Activated CD8-positive, alpha-beta T cell treated with anti-CD3 and anti-CD28 coated beads for 36 hours (primary cell): ENCODE measurements around the gene PCGF1. TPM values are rescaled to one million over a fixed set of nuclear protein-coding genes. Genes with fewer than 3 reads are reported as not detected.

Experiments used
- ATAC-seq: fragments of 200-7000 bp; cut with Tn5 transposase; one replicate; pipeline ENCODE4 v1.10.0; 2021; ENCODE audit warnings: mild to moderate bottlenecking, moderate library complexity
- CTCF ChIA-PET: fragments of 350-600 bp; sonication (Branson Sonifier 250); formaldehyde crosslinking; loops from one replicate; lab custom pipeline; 2021; ENCODE audit warnings: antibody characterized with exemption; lab: Charles Lee
- POLR2A ChIA-PET: fragments of 350-600 bp; sonication (Branson Sonifier 250); formaldehyde crosslinking; loops from one replicate; lab custom pipeline; 2021; ENCODE audit warnings: antibody characterized with exemption; lab: Charles Lee
- DNase-seq: peaks from one replicate; pipeline ENCODE4 v3.0.0-alpha.2; 2020
- H3K27ac Mint-ChIP-seq: one replicate; pipeline ENCODE4 v1.8.0; 2021; ENCODE audit warnings: mild to moderate bottlenecking, mixed read lengths
- H3K27me3 Mint-ChIP-seq: one replicate; pipeline ENCODE4 v1.8.0; 2021; ENCODE audit warnings: mixed read lengths
- H3K36me3 Mint-ChIP-seq: one replicate; pipeline ENCODE4 v1.8.0; 2021; ENCODE audit warnings: low read depth, mixed read lengths
- H3K4me1 Mint-ChIP-seq: one replicate; pipeline ENCODE4 v1.8.0; 2021; ENCODE audit warnings: low read depth, mixed read lengths
- H3K4me3 Mint-ChIP-seq: one replicate; pipeline ENCODE4 v1.8.0; 2021; ENCODE audit warnings: mild to moderate bottlenecking, moderate library complexity, mixed read lengths
- H3K9me3 Mint-ChIP-seq: one replicate; pipeline ENCODE4 v1.8.0; 2021; ENCODE audit warnings: mixed read lengths
- CTCF ChIP-seq: fragments of 200-600 bp; IDR thresholded peaks from one replicate; pipeline ENCODE4 v1.8.0; 2022; ENCODE audit warnings: antibody characterized with exemption, mild to moderate bottlenecking
- intact Hi-C: fragments of 100-400 bp; cut with micrococcal nuclease; formaldehyde crosslinking; loops from one replicate; pipeline ENCODE4 v1.10.0; 2022
- total RNA-seq, 2 experiments: library from RNA; stranded (reverse); gene quantifications; one replicate each; pipeline ENCODE4 v1.2.3, GENCODE V29; 2021

PCGF1 gene
- total RNA-seq, 2 experiments from 2014 or later = 16.1 to 21.1 TPM

- H3K4me1 Mint-ChIP-seq = peaks cover 5% of the 10 kb centered on the region
- peak overlapping the region; percentile 59 for H3K4me3 Mint-ChIP-seq
- no peaks in the 10 kb centered on the region for H3K9me3 Mint-ChIP-seq
- TF ChIP-seq CTCF = no peak
- H3K27me3 Mint-ChIP-seq = peaks cover 52% of the 10 kb centered on the region
- ChIA-PET CTCF (interaction anchor here (1.1 kb wide), 1 partner anchor 17 kb away, joined by 4 read pairs; no protein-coding TSS in a partner anchor), POLR2A (interaction anchor here (1.2 kb wide), 1 partner anchor 37 kb away, joined by 4 read pairs; no protein-coding TSS in a partner anchor)
- no peak overlapping the region for H3K27ac Mint-ChIP-seq
- intact Hi-C loops = no loop called here
- no peaks in the 10 kb centered on the region for H3K36me3 Mint-ChIP-seq
- DNase-seq (no peak), ATAC-seq (no peak)
Observed at GRCh38 chr2:74548285-74548899, 40.9 kb upstream of the PCGF1 start.

- Mint-ChIP-seq H3K4me3 (no peak overlapping the region), H3K4me1 (no peaks in the 10 kb centered on the region), H3K9me3 (no peaks in the 10 kb centered on the region), H3K27ac (no peak overlapping the region), H3K27me3 (peaks cover 44% of the 10 kb centered on the region), H3K36me3 (no peaks in the 10 kb centered on the region)
- CTCF ChIA-PET = interaction anchor here (1.0 to 3.1 kb wide), 7 partner anchors 13 to 64 kb away, joined by 3 to 21 read pairs (median 7); partner anchors contain the start of genes CCDC142 and TTC31
- no peak for DNase-seq
- intact Hi-C loops = no loop called here
- no peak for ATAC-seq
- POLR2A ChIA-PET = no interaction called here
- no peak for TF ChIP-seq CTCF
Observed at GRCh38 chr2:74546004-74546403, 38.5 kb upstream of the PCGF1 start.

GRCh38 chr2:74544634-74545033, 37.1 kb upstream of the PCGF1 start:
- no peaks in the 10 kb centered on the region for H3K4me1 Mint-ChIP-seq
- POLR2A ChIA-PET = no interaction called here
- ATAC-seq (no peak), DNase-seq (peak; percentile 47)
- CTCF ChIA-PET = interaction anchor here (0.8 to 3.1 kb wide), 8 partner anchors 8 to 62 kb away, joined by 3 to 21 read pairs (median 7); partner anchors contain the start of genes CCDC142, LOXL3 and TTC31
- H3K9me3 Mint-ChIP-seq = no peaks in the 10 kb centered on the region
- peak; percentile 44 for TF ChIP-seq CTCF
- no peaks in the 10 kb centered on the region for H3K36me3 Mint-ChIP-seq
- intact Hi-C loops = no loop called here
- no peak overlapping the region for H3K4me3 Mint-ChIP-seq
- peaks cover 39% of the 10 kb centered on the region for H3K27me3 Mint-ChIP-seq
- no peak overlapping the region for H3K27ac Mint-ChIP-seq

- H3K27me3 Mint-ChIP-seq = peaks cover 35% of the 10 kb centered on the region
- CTCF ChIA-PET = interaction anchor here (0.9 to 1.1 kb wide), 2 partner anchors 11 to 43 kb away, joined by 3 read pairs; no protein-coding TSS in a partner anchor
- intact Hi-C loops = no loop called here
- TF ChIP-seq CTCF = no peak
- H3K4me1 Mint-ChIP-seq = no peaks in the 10 kb centered on the region
- no peak for ATAC-seq
- H3K36me3 Mint-ChIP-seq = no peaks in the 10 kb centered on the region
- POLR2A ChIA-PET = interaction anchor here (0.5 to 0.8 kb wide), 2 partner anchors 29 to 59 kb away, joined by 3 read pairs; no protein-coding TSS in a partner anchor
- DNase-seq = no peak
- H3K4me3 Mint-ChIP-seq = no peak overlapping the region
- H3K27ac Mint-ChIP-seq = no peak overlapping the region
- H3K9me3 Mint-ChIP-seq = no peaks in the 10 kb centered on the region
Observed at GRCh38 chr2:74542978-74543377, 35.5 kb upstream of the PCGF1 start.

GRCh38 chr2:74540291-74540690, 32.8 kb upstream of the PCGF1 start:
- no peak for DNase-seq
- no peaks in the 10 kb centered on the region for H3K9me3 Mint-ChIP-seq
- H3K27me3 Mint-ChIP-seq = peaks cover 20% of the 10 kb centered on the region
- no peaks in the 10 kb centered on the region for H3K4me1 Mint-ChIP-seq
- intact Hi-C loops = no loop called here
- no peak for TF ChIP-seq CTCF
- no peaks in the 10 kb centered on the region for H3K36me3 Mint-ChIP-seq
- ChIA-PET POLR2A (no interaction called here), CTCF (interaction anchor here (1.0 to 1.5 kb wide), 4 partner anchors 9 to 58 kb away, joined by 3 to 4 read pairs (median 4); no protein-coding TSS in a partner anchor)
- H3K4me3 Mint-ChIP-seq = no peak overlapping the region
- no peak for ATAC-seq
- H3K27ac Mint-ChIP-seq = no peak overlapping the region
